Spleen (tissue), 11 donors: Measurements from ENCODE around the gene GRIK2. TPM values are rescaled to one million over a fixed set of nuclear protein-coding genes. Genes with fewer than 3 reads are reported as not detected.

ENCODE experiments used
- DNase-seq: peaks from one replicate; pipeline ENCODE4 v3.0.0-alpha.2; 2020
- H3K27ac ChIP-seq, 8 donors: fragments of 200-600 bp; sonication (generic) in 7 of 8; 1 replicate in 4 of 8; 2 replicates in 4 of 8; pipeline versions ENCODE4 v1.5.0 to v1.8.0; 2016 to 2021; ENCODE audit warnings: inconsistent platforms in 4 of 8, mild to moderate bottlenecking in 4 of 8, moderate library complexity in 1 of 8
- H3K27me3 ChIP-seq, 7 donors: fragments of 200-600 bp; sonication (generic) in 6 of 7; replicated peaks in 1 of 7; 1 replicate in 4 of 7; 2 replicates in 3 of 7; pipeline versions ENCODE4 v1.5.0 to v1.8.0; 2016 to 2021; ENCODE audit warnings: inconsistent platforms in 3 of 7, mild to moderate bottlenecking in 1 of 7
- H3K36me3 ChIP-seq, 6 donors: fragments of 200-600 bp; sonication (generic) in 5 of 6; 1 replicate in 4 of 6; 2 replicates in 2 of 6; pipeline versions ENCODE4 v1.5.0 to v1.8.0; 2016 to 2021; ENCODE audit warnings: inconsistent platforms in 2 of 6
- H3K4me1 ChIP-seq, 6 donors: fragments of 200-600 bp; sonication (generic) in 5 of 6; 1 replicate in 3 of 6; 2 replicates in 3 of 6; pipeline versions ENCODE4 v1.5.0 to v1.8.0; 2016 to 2021; ENCODE audit warnings: inconsistent platforms in 3 of 6
- H3K4me3 ChIP-seq, 8 donors: fragments of 200-600 bp; sonication (generic) in 7 of 8; 1 replicate in 4 of 8; 2 replicates in 4 of 8; pipeline versions ENCODE4 v1.5.0 to v1.8.0; 2016 to 2021; ENCODE audit warnings: inconsistent platforms in 4 of 8, mild to moderate bottlenecking in 4 of 8, moderate library complexity in 2 of 8
- H3K9me3 ChIP-seq, 8 donors: fragments of 200-600 bp; sonication (generic) in 7 of 8; 1 replicate in 4 of 8; 2 replicates in 4 of 8; pipeline versions ENCODE4 v1.5.0 to v1.8.0; 2016 to 2021; ENCODE audit warnings: inconsistent platforms in 4 of 8
- CTCF ChIP-seq, 11 experiments: fragments of 200-600 bp in 7 of 11; fragments of 450-650 bp in 4 of 11; sonication (generic) in 4 of 11; IDR thresholded peaks in 8 of 11; conservative IDR thresholded peaks in 3 of 11; 1 replicate in 7 of 11; 2 replicates in 4 of 11; pipeline versions ENCODE4 v1.4.0 to v1.8.0; 2016 to 2021; ENCODE audit warnings: antibody characterized with exemption in 11 of 11, inconsistent platforms in 4 of 11, mild to moderate bottlenecking in 1 of 11
- POLR2A ChIP-seq, 3 donors: fragments of 450-650 bp; IDR thresholded peaks; one replicate each; pipeline ENCODE4 v1.5.1; 2017; ENCODE audit warnings: antibody characterized with exemption in 3 of 3, mild to moderate bottlenecking in 1 of 3
- POLR2AphosphoS5 ChIP-seq, 3 donors: sonication (generic); formaldehyde crosslinking; IDR thresholded peaks; one replicate each; pipeline ENCODE4 v1.5.1; 2017; ENCODE audit warnings: antibody characterized with exemption in 3 of 3
- WGBS, 5 donors: extraction: QIAGEN DNeasy Blood & Tissue Kit in 3 of 5; methylation state at CpG; one replicate each; pipeline versions ENCODE4 v1.1.5 to v1.1.7; 2013 to 2018; 5-methylcytosine and 5-hydroxymethylcytosine counted together
- intact Hi-C: fragments of 100-400 bp; cut with DNase I; formaldehyde crosslinking; loops from one replicate; pipeline ENCODE4 v1.15.0; 2023; ENCODE audit warnings: low total_unique reads
- polyA plus RNA-seq, 3 donors: library from polyadenylated mRNA; stranded (reverse); fragments of 200-250 nt; gene quantifications; one replicate each; pipeline ENCODE4 v1.2.1, GENCODE V29; 2013
- total RNA-seq, 7 donors: library from RNA; depleted of rRNA in 3 of 7; stranded (reverse); fragments of >200 nt in 3 of 7; fragmentation: NEBNext Ultra II Directional in 4 of 7; extraction: Animal tissue kit (Norgen Biotek cat#: 25700) in 4 of 7; gene quantifications; one replicate each; pipeline versions ENCODE4 v1.1.0 to v1.2.1, GENCODE V29; 2016 to 2021
- donor health status: healthy with polysubstance abuse.
- donor health status: DM: no; HTN: no; CAD: no; lungs with moderate emphysema.
- donor health status: DM: no; HTN: no; CAD: no.
- donor health status: Bipolar disorder and iron deficiency.
- donor health status: healthy.
- donor health status: DM: no; HTN: no; CAD: no.
- donor health status: DM: yes; HTN: yes; CAD: no.

The GRIK2 gene
- total and polyA plus RNA-seq, 10 donors = 0.07 to 2.7 (median 0.89) TPM

GRCh38 chr6:101666256-101666655 is 272.7 kb downstream of the GRIK2 start:
- WGBS, 5 donors = 71 to 82% (median 78%) methylated on average over 1 of the region's 1 CpG
- Histone ChIP-seq H3K27me3 (no peaks in the 10 kb centered on the region), H3K9me3 (peaks cover 0 to 10% (median 0%) of the 10 kb centered on the region in 8 donors), H3K36me3 (no peaks in the 10 kb centered on the region), H3K27ac (no peak overlapping the region), H3K4me1 (no peaks in the 10 kb centered on the region), H3K4me3 (no peak overlapping the region)
- DNase-seq = no peak
- TF ChIP-seq CTCF (IDR thresholded peaks at IDR 0.05 in 8 of 11, conservative IDR thresholded peaks at IDR 0.05 in 3 of 11) (no peak), POLR2AphosphoS5 (IDR thresholded peaks at IDR 0.05) (no peak), POLR2A (IDR thresholded peaks at IDR 0.05) (no peak)
- intact Hi-C loops = no loop called here

- Histone ChIP-seq H3K4me3 (no peak overlapping the region), H3K9me3 (peaks cover 0 to 10% (median 0%) of the 10 kb centered on the region in 8 donors), H3K27ac (no peak overlapping the region), H3K27me3 (no peaks in the 10 kb centered on the region), H3K4me1 (no peaks in the 10 kb centered on the region), H3K36me3 (no peaks in the 10 kb centered on the region)
- intact Hi-C loops = no loop called here
- TF ChIP-seq POLR2AphosphoS5 (IDR thresholded peaks at IDR 0.05) = no peak
- TF ChIP-seq CTCF (IDR thresholded peaks at IDR 0.05 in 8 of 11, conservative IDR thresholded peaks at IDR 0.05 in 3 of 11) = no peak
- no peak for TF ChIP-seq POLR2A (IDR thresholded peaks at IDR 0.05)
- WGBS, 5 donors = 64 to 79% (median 68%) methylated on average over 2 of the region's 2 CpGs
- no peak for DNase-seq
These were observed 275.1 kb downstream of the GRIK2 start for GRCh38 chr6:101668496-101669030.

- intact Hi-C loops = no loop called here
- DNase-seq = no peak
- Histone ChIP-seq H3K4me3 (no peak overlapping the region), H3K27ac (no peak overlapping the region), H3K9me3 (no peaks in the 10 kb centered on the region), H3K36me3 (no peaks in the 10 kb centered on the region), H3K27me3 (no peaks in the 10 kb centered on the region), H3K4me1 (no peaks in the 10 kb centered on the region)
- TF ChIP-seq POLR2A (IDR thresholded peaks at IDR 0.05) (no peak), POLR2AphosphoS5 (IDR thresholded peaks at IDR 0.05) (no peak), CTCF (IDR thresholded peaks at IDR 0.05 in 8 of 11, conservative IDR thresholded peaks at IDR 0.05 in 3 of 11) (no peak)
- WGBS, 5 donors = 93 to 99% (median 95%) methylated on average over 2 of the region's 2 CpGs
These were observed 282.7 kb downstream of the GRIK2 start for GRCh38 chr6:101676187-101676586.

- Histone ChIP-seq H3K9me3 (no peaks in the 10 kb centered on the region), H3K27ac (no peak overlapping the region), H3K4me1 (no peaks in the 10 kb centered on the region), H3K4me3 (no peak overlapping the region), H3K36me3 (no peaks in the 10 kb centered on the region), H3K27me3 (no peaks in the 10 kb centered on the region)
- TF ChIP-seq CTCF (IDR thresholded peaks at IDR 0.05 in 8 of 11, conservative IDR thresholded peaks at IDR 0.05 in 3 of 11) (no peak), POLR2A (IDR thresholded peaks at IDR 0.05) (no peak), POLR2AphosphoS5 (IDR thresholded peaks at IDR 0.05) (no peak)
- 81 to 93% (median 86%) methylated on average over 5 of the region's 5 CpGs for WGBS, 5 donors
- DNase-seq = no peak
- intact Hi-C loops = no loop called here
These were observed 289.4 kb downstream of the GRIK2 start for GRCh38 chr6:101682937-101683336.
